ENCODE data around the gene CBX5.
"Not testable (repeated sequence)": the region's sequence is repeated elsewhere in the genome, so short reads cannot be mapped to it uniquely, and the experiment has no call there.

Gene CBX5

GRCh38 chr12:54294152-54294952, 14.4 kb upstream of the CBX5 start:
- DNase-seq: no peak

DNA sequence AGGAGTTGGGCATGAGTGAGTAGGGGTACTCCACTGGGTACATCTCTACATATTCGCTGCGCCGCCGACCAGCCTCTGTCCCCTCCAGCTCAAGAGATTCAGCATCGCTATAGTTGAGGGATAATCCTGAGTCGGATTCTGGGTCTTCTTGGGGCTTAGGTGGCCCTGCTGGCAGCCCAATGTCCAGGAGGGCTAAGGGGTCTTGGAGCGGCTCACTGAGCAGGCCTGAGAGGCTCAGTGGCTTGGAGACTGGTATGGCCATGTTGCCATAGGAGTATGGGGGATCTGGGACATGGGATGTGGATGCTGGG, 13.0 kb upstream of the CBX5 start:
- no peak for DNase-seq

GRCh38 chr12:54292083-54292930, 12.4 kb upstream of the CBX5 start:
- DNase-seq: no peak

DNA sequence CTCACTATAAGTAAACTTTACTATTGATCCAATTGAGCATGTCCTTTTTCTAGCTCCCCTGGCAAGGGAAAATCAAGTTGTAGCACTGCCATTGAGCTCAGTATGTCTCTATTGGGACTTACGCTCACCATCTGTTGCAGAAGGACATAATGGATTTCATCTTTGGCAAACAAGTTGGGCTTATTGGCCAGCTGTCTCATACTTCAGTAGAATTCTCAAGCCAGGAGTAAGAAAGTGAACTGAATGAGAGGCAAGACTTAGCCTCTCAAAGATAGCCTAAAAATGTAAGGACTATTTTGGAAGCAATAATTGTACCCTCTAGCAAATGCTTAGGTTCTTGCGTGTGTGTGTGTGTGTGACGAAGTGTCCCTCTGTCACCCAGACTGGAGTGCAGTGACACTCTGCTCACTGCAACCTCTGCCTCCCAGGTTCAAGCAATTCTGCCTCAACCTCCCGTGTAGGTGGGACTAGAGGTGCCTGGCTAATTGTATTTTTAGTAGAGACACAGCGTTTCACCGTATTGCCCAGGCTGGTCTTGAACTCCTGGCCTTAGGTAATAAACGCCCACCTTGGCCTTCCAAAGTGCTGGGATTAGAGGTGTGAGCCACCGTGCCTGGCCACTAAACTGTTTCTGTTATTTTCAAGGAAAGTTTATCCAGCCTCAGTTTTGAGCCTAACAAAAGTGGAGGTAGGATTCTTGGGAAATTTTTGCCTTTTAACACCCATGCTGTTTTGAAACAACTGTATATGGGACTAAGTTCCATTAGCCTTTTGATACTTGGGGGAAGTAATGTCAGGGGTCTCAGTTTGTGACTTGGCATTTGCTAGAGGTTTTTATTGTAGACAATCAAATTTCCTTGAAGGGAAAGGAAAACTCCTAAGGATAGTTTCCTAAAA, 7.6 kb upstream of the CBX5 start:
- peak; percentile 65 for DNase-seq

GRCh38 chr12:54286042-54287030, 6.4 kb upstream of the CBX5 start:
- DNase-seq: no peak

DNA sequence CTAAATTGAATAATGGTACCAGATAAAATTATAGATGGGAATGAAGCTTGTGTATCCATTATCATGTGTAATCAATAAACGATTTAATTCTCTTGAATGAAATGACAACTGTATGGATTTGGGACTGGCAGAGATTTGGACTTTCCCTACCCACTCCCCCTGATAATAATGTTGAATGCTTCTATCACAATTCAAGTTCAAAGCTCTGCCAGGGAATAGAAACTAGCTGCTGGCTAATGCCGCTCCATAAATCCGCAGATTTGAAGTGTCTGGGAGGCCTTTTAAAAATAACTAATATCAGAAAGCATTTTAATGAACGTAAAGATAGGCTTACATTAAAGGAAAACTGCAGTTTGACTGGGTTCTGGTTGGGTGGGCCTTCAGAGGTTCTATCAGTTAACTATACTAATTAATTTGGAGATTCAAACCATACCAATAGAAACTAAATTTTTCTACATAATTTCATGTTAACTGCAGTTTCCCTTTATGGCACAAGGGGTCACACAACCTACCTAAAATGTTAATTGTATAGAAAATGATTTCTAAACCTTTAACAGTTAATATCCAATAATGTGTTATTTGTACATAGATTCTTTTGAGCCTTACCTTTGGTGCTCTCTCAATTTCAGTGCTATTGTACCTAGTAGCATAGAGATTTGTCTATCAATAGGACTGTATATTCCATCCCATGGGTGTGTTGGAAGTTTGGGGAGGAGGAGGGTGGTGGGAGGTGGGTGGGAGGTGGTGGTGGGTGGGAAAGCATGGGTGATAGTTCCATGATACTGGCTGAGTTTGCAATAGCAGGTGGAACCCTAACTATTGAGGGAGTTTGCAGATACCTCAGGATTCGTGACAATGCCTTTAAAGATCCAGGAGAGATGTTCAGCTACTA, 5.5 kb upstream of the CBX5 start:
- DNase-seq: no peak

GRCh38 chr12:54284070-54284780, 4.3 kb upstream of the CBX5 start:
- DNase-seq: not testable (repeated sequence)

GRCh38 chr12:54282949-54283593, 3.1 kb upstream of the CBX5 start:
- DNase-seq: no peak

DNA sequence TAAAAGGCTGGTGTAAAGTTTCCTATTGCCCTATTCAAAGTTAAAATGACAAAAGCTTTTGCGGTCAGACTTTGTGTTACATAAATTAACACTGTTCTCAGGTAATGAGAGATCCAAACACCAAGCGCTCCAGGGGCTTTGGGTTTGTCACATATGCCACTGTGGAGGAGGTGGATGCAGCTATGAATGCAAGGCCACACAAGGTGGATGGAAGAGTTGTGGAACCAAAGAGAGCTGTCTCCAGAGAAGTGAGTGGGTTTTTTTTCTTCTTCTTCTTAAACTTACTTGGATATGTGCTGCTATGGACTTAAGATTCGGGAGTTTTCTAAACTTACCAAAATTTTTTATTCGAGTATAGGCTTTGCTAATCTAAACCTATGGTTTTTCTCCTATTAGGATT, 1.8 kb upstream of the CBX5 start:
- DNase-seq: not testable (repeated sequence)

DNA sequence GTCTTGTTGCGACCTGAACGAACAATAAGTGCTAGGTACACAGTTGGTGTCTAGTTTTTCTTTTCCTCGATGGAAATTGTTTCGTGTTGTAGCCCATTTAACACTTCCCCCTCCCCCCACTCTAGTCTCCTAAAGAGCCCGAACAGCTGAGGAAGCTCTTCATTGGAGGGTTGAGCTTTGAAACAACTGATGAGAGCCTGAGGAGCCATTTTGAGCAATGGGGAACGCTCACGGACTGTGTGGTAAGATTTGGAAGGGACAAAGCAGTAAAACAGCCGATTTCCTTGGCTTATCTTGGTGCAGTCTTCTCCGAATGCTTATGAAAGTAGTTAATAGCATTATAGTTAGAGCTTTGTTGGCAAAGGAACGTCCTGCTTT, 1.3 kb upstream of the CBX5 start:
- DNase-seq: not testable (repeated sequence)

GRCh38 chr12:54280468-54281260, 742 bp upstream of the CBX5 start, which contains the start of gene HNRNPA1:
Gene HNRNPA1, plus strand, starts transcription at chr12:54280726. Its CDS starts 82 bp downstream, at chr12:54280808.
- DNase-seq: peak; percentile 97

DNA sequence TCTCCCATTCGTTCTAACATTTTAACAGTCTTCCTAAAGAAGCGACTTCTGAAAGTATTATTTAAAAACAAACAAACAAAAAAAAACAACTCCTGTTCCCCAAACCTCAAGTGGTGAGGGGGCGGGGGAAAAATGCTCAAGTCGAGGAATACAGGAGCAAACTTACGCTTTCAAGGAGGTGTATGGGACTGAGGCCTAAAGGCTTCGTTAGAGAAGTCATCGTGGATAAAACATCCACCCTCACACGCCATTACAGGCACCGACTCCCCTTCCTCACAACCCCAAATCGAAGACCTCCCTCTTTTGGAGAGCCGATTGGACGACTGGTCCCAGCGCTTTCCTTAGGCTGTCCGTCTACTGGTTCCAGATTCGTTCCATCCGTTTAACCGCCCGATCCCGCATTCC, 693 bp downstream of the CBX5 start:
- no peak for DNase-seq

- no peak for DNase-seq
These were observed 2.1 kb downstream of the CBX5 start for GRCh38 chr12:54277823-54278276.

DNA sequence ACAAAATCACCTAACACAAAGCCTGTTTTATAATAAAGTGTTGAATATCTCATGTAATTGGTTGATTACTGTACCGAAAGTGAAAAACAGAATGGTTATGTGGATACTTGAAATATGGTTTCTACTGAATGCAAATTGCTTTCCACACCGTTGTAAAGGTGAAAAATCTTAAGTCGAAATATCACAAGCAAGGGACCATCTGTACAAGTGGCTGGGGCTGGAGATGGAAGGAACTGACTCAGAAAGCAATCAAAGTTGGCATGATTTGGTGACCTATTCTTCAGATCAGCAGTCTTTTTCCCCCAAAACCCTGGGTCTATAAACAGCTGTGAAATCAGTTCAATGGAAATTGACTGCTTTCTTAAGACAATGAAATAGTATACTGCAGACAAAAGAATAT, 3.6 kb downstream of the CBX5 start:
- no peak for DNase-seq

GRCh38 chr12:54273981-54274380, 5.9 kb downstream of the CBX5 start:
- DNase-seq: no peak

DNA sequence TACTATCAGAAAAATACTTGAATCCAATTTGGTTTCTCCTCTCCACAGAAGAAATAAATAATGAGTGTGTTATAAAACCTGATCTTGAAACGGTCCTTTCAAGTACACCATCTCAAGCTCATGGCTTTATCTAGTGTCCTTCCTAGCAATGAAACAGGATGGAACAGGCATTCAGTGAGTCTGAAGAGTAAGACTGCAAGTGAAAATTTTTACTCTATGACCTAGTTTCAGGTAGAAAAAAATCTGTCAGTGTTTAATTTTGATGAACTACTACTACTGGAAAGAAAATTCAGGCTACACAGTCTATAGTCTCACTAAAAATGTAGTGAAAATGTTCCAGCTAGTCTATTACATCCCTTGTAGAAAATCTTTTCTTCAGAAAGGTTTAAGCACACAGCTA, 7.7 kb downstream of the CBX5 start:
- DNase-seq: no peak

GRCh38 chr12:54270345-54270744, 9.6 kb downstream of the CBX5 start:
- DNase-seq: no peak

DNA sequence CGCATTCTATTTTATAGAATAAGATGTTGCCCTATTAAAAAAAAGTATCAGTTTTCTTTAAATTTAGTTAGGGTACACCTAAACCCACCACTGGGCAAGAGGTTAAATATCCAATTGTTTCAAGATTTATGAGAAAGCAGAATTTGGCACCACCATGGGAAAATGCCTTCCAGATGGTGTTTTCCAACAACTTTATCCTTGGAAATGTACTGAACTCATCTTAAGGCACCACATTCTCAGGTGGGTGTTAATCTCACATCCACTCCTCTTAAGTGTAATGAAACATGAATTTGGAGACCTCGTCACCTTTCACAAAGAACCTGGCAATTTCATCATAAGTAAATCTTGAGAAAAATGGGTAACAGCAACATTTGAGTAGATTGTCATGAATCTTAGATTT, 13.1 kb downstream of the CBX5 start:
- peak; percentile 22 for DNase-seq

- peak; percentile 81 for DNase-seq
These were observed 14.5 kb downstream of the CBX5 start for GRCh38 chr12:54265364-54265812.
